Thyroid gland (tissue), 4 donors: Measurements from ENCODE around the gene GALNT13. TPM values are rescaled to one million over a fixed set of nuclear protein-coding genes. Genes with fewer than 3 reads are reported as not detected.

Experiments
- DNase-seq, 2 donors: peaks; one replicate each; pipeline ENCODE4 v3.0.0-alpha.2; 2019
- H3K27ac ChIP-seq, 3 donors: fragments of 200-600 bp; sonication (generic); 1 replicate in 2 of 3; 2 replicates in 1 of 3; pipeline ENCODE4 v1.5.1; 2016 to 2019; ENCODE audit warnings: mild to moderate bottlenecking in 1 of 3, moderate library complexity in 1 of 3
- H3K27me3 ChIP-seq: fragments of 200-600 bp; sonication (generic); one replicate; pipeline ENCODE4 v1.5.1; 2019
- H3K36me3 ChIP-seq, 2 donors: fragments of 200-600 bp; sonication (generic); one replicate each; pipeline ENCODE4 v1.5.1; 2016 to 2019
- H3K4me1 ChIP-seq, 2 donors: fragments of 200-600 bp; sonication (generic); one replicate each; pipeline ENCODE4 v1.5.1; 2017 to 2019
- H3K4me3 ChIP-seq, 3 donors: fragments of 200-600 bp; sonication (generic); replicated peaks in 1 of 3; 1 replicate in 2 of 3; 2 replicates in 1 of 3; pipeline ENCODE4 v1.5.1; 2016; ENCODE audit warnings: mild to moderate bottlenecking in 1 of 3
- H3K9me3 ChIP-seq: fragments of 200-600 bp; sonication (generic); one replicate; pipeline ENCODE4 v1.5.1; 2017
- CTCF ChIP-seq, 6 experiments: fragments of 200-600 bp in 3 of 6; fragments of 450-650 bp in 3 of 6; sonication (generic) in 3 of 6; IDR thresholded peaks; one replicate each; pipeline ENCODE4 v1.5.1; 2016 to 2019; ENCODE audit warnings: antibody characterized with exemption in 6 of 6, mild to moderate bottlenecking in 2 of 6, inconsistent platforms in 1 of 6, moderate library complexity in 1 of 6
- POLR2A ChIP-seq, 2 donors: fragments of 450-650 bp; IDR thresholded peaks; one replicate each; pipeline ENCODE4 v1.6.1; 2017; ENCODE audit warnings: antibody characterized with exemption in 2 of 2, mild to moderate bottlenecking in 2 of 2, moderate library complexity in 1 of 2
- WGBS, 2 donors: methylation state at CpG; one replicate each; pipeline ENCODE4 v1.1.5; 2017; 5-methylcytosine and 5-hydroxymethylcytosine counted together
- intact Hi-C: fragments of 100-400 bp; cut with DNase I; formaldehyde crosslinking; loops from one replicate; pipeline ENCODE4 v1.15.1; 2023
- total RNA-seq, 4 donors: library from RNA; depleted of rRNA; stranded (reverse); fragments of >200 nt; gene quantifications; one replicate each; pipeline ENCODE4 v1.2.3, GENCODE V29; 2016

Gene GALNT13
- total RNA-seq, 4 donors from 2014 or later, result 0.13 to 2.3 TPM; not detected in 2

GRCh38 chr2:154243685-154244084 is 372.0 kb downstream of the GALNT13 start:
- no peak overlapping the region for H3K27ac ChIP-seq
- no peak overlapping the region for H3K4me3 ChIP-seq
- DNase-seq, result no peak
- H3K9me3 ChIP-seq, result no peaks in the 10 kb centered on the region
- no peaks in the 10 kb centered on the region for H3K27me3 ChIP-seq
- intact Hi-C loops, result no loop called here
- no peak for TF ChIP-seq POLR2A (IDR thresholded peaks at IDR 0.05)
- TF ChIP-seq CTCF (IDR thresholded peaks at IDR 0.05), result no peak
- H3K4me1 ChIP-seq, result no peaks in the 10 kb centered on the region
- WGBS, 2 donors, result 57 to 59% methylated on average over 1 of the region's 1 CpG
- H3K36me3 ChIP-seq, result no peaks in the 10 kb centered on the region

- intact Hi-C loops, result no loop called here
- H3K36me3 ChIP-seq, result no peaks in the 10 kb centered on the region
- no peaks in the 10 kb centered on the region for H3K4me1 ChIP-seq
- DNase-seq, result no peak
- no peak for TF ChIP-seq CTCF (IDR thresholded peaks at IDR 0.05)
- TF ChIP-seq POLR2A (IDR thresholded peaks at IDR 0.05), result no peak
- H3K27me3 ChIP-seq, result no peaks in the 10 kb centered on the region
- H3K4me3 ChIP-seq, result no peak overlapping the region
- no peaks in the 10 kb centered on the region for H3K9me3 ChIP-seq
- WGBS, 2 donors, result 88 to 91% methylated on average over 3 of the region's 3 CpGs
- no peak overlapping the region for H3K27ac ChIP-seq
These were observed 373.2 kb downstream of the GALNT13 start for GRCh38 chr2:154244932-154245331.

DNA sequence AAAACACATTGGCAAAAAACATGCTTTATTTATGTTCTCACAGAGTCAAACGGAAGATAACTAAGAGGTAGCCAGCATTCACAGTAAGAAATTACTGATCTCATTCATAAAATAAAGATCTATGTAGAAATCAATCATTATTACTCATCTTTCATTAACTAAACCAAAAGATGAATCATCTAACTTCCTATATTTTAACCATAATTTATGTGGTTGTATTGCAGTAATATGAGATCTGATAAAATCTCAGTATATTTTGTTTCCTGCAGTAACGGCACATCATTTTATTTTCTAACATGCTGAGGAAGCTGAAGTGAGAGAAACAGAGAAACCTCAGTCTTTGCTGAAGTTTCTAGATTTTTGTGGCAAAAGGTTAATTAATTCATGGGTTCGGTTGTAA is 375.8 kb downstream of the GALNT13 start:
- no peak for DNase-seq
- intact Hi-C loops, result no loop called here
- Histone ChIP-seq H3K36me3 (no peaks in the 10 kb centered on the region), H3K27ac (no peak overlapping the region), H3K4me1 (no peaks in the 10 kb centered on the region), H3K9me3 (no peaks in the 10 kb centered on the region), H3K4me3 (no peak overlapping the region), H3K27me3 (no peaks in the 10 kb centered on the region)
- 65 to 79% methylated on average over 3 of the region's 3 CpGs for WGBS, 2 donors
- TF ChIP-seq CTCF (IDR thresholded peaks at IDR 0.05) (no peak), POLR2A (IDR thresholded peaks at IDR 0.05) (no peak)

DNA sequence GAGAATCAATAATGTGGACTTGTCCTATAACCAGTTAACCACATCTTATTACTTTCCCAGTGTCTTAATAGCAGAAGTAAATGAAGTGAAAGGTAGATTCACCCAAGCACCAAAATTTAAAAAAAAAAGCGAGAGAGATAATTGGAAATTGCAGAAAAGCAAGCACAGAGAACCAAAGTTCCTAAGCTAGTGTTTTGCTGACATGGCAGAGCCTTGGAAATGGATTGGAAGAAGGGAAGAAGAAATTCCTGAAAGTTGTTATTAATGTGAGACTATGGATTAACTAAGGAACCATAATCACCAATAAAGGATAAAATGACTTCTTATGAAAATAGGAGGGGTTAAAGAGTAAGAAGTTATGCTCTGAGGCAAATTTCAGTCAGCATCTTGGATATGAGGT is 384.4 kb downstream of the GALNT13 start:
- TF ChIP-seq POLR2A (IDR thresholded peaks at IDR 0.05), result no peak
- no peak for TF ChIP-seq CTCF (IDR thresholded peaks at IDR 0.05)
- Histone ChIP-seq H3K4me3 (no peak overlapping the region), H3K4me1 (no peaks in the 10 kb centered on the region), H3K27ac (no peak overlapping the region), H3K9me3 (no peaks in the 10 kb centered on the region), H3K27me3 (no peaks in the 10 kb centered on the region), H3K36me3 (no peaks in the 10 kb centered on the region)
- 81 to 83% methylated on average over 1 of the region's 1 CpG for WGBS, 2 donors
- DNase-seq, result no peak
- intact Hi-C loops, result no loop called here

DNA sequence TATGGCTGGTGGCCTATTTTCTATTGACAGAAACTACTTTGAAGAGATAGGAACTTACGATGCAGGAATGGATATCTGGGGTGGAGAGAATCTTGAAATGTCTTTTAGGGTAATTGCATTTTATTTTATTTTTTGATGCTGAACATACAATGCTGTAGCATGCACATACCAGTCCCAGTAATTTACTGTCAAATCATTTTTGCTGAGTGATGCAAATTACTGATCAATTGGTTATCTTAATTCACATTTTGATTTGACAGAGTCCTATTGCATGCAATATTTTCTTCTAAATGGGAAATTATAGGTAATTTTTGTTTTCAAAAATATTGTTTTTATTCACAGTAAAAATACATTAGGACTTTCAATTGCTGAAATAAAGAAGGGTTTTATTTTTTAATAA is 387.3 kb downstream of the GALNT13 start:
- H3K4me1 ChIP-seq, result no peaks in the 10 kb centered on the region
- H3K36me3 ChIP-seq, result no peaks in the 10 kb centered on the region
- WGBS, 2 donors, result 85 to 95% methylated on average over 1 of the region's 1 CpG
- no peak for TF ChIP-seq POLR2A (IDR thresholded peaks at IDR 0.05)
- TF ChIP-seq CTCF (IDR thresholded peaks at IDR 0.05), result no peak
- no peak overlapping the region for H3K27ac ChIP-seq
- no peak overlapping the region for H3K4me3 ChIP-seq
- H3K9me3 ChIP-seq, result no peaks in the 10 kb centered on the region
- intact Hi-C loops, result no loop called here
- DNase-seq, result no peak
- no peaks in the 10 kb centered on the region for H3K27me3 ChIP-seq
